Neural crest cell (in vitro differentiated cells): ENCODE measurements around the gene NFYA. TPM values are rescaled to one million over a fixed set of nuclear protein-coding genes. Genes with fewer than 3 reads are reported as not detected.

Source experiments
- DNase-seq: peaks from one replicate; pipeline ENCODE4 v3.0.0; 2021; ENCODE audit warnings: low read depth, mixed read lengths, low spot score
- H3K27ac Mint-ChIP-seq: one replicate; pipeline ENCODE4 v1.8.0; 2021; ENCODE audit warnings: mild to moderate bottlenecking, mixed read lengths; ENCODE audit not compliant: unreplicated experiment
- H3K27me3 Mint-ChIP-seq: 2 replicates; pipeline ENCODE4 v1.8.0; 2021; ENCODE audit warnings: low read depth, mild to moderate bottlenecking, mixed read lengths
- H3K36me3 Mint-ChIP-seq: 2 replicates; pipeline ENCODE4 v1.8.0; 2021; ENCODE audit warnings: low read depth, mild to moderate bottlenecking, mixed read lengths
- H3K4me1 Mint-ChIP-seq: 2 replicates; pipeline ENCODE4 v1.8.0; 2021; ENCODE audit warnings: mixed read lengths
- H3K4me3 Mint-ChIP-seq: one replicate; pipeline ENCODE4 v1.8.0; 2021; ENCODE audit warnings: mild to moderate bottlenecking, mixed read lengths
- H3K9me3 Mint-ChIP-seq: 2 replicates; pipeline ENCODE4 v1.8.0; 2021; ENCODE audit warnings: mixed read lengths
- CTCF ChIP-seq: fragments of 200-600 bp; sonication (generic); conservative IDR thresholded peaks from 2 replicates; pipeline ENCODE4 v1.5.0; 2021; ENCODE audit warnings: antibody characterized with exemption, mild to moderate bottlenecking
- total RNA-seq: library from RNA; stranded (reverse); gene quantifications from 2 replicates; pipeline ENCODE4 v1.2.1, GENCODE V29; 2021

The NFYA gene
- total RNA-seq, 1 donor from 2014 or later, result 59.7 TPM

GRCh38 chr6:41147917-41148316 is 75.1 kb downstream of the NFYA start:
- DNase-seq, result no peak
- Mint-ChIP-seq H3K36me3 (no peaks in the 10 kb centered on the region), H3K9me3 (no peaks in the 10 kb centered on the region), H3K27me3 (no peaks in the 10 kb centered on the region), H3K4me1 (no peaks in the 10 kb centered on the region), H3K27ac (no peak overlapping the region), H3K4me3 (no peak overlapping the region)
- TF ChIP-seq CTCF, result no peak

Other genes starting within 250 kb of the NFYA start
- 1.5 and 1.6 TPM in 2 replicates for gene UNC5CL, start 33.8 kb upstream of the NFYA start, total RNA-seq
- gene TSPO2, start 30.5 kb upstream of the NFYA start, total RNA-seq, result not detected in 2 replicates
- gene APOBEC2, start 19.8 kb upstream of the NFYA start, total RNA-seq, result not detected in 2 replicates
- gene OARD1, start 618 bp upstream of the NFYA start, total RNA-seq, result 32.8 and 32.9 TPM in 2 replicates
- not detected in 2 replicates for gene TREML1, start 81.4 kb downstream of the NFYA start, total RNA-seq
- gene TREM2, start 90.1 kb downstream of the NFYA start, total RNA-seq, result not detected in 2 replicates
- not detected in 2 replicates for gene TREML2, start 128.2 kb downstream of the NFYA start, total RNA-seq
- not detected in 2 replicates for gene TREML4, start 155.4 kb downstream of the NFYA start, total RNA-seq
- not detected in 2 replicates for gene TREM1, start 213.7 kb downstream of the NFYA start, total RNA-seq